ENCODE results near the gene DUS1L.

GRCh38 chr17:82020572-82021106, 45.0 kb downstream of the DUS1L start:
- no peak for TF ChIP-seq POLR2AphosphoS5 (IDR thresholded peaks at IDR 0.05; ENCODE audit: low read depth, low read length)
- no peak for TF ChIP-seq CTCF (IDR thresholded peaks at IDR 0.05 in 2 of 3, conservative IDR thresholded peaks at IDR 0.05 in 1 of 3; ENCODE audit: borderline replicate concordance in 1 of 3, insufficient read depth in 1 of 3, low read depth in 2 of 3, low read length in 2 of 3)
- no peak for TF ChIP-seq FOSL1 (IDR thresholded peaks at IDR 0.05; ENCODE audit: low read depth)
- no peak for TF ChIP-seq ZBTB33 (IDR thresholded peaks at IDR 0.05; ENCODE audit: extremely low read depth, insufficient replicate concordance, low read length)
- no peak for TF ChIP-seq POLR2A (IDR thresholded peaks at IDR 0.05; ENCODE audit: borderline replicate concordance, extremely low read depth, insufficient read depth, insufficient read length)
- no peak for TF ChIP-seq JUND (IDR thresholded peaks at IDR 0.05)
- TF ChIP-seq EZH2 (IDR thresholded peaks at IDR 0.05), result no peak
- TF ChIP-seq ZNF274 (IDR thresholded peaks at IDR 0.05; ENCODE audit: low read depth, low read length), result no peak
- no peak for TF ChIP-seq ATF3 (IDR thresholded peaks at IDR 0.05)
